Ishikawa (cell line): ENCODE results near the gene MYO1B.

Experiments
- CEBPB ChIP-seq: IDR thresholded peaks from 2 replicates; pipeline ENCODE4 v1.6.1; 2012
- CREB1 ChIP-seq: IDR thresholded peaks from 2 replicates; pipeline ENCODE4 v1.6.1; 2012; ENCODE audit warnings: low read depth
- EGR1 ChIP-seq: IDR thresholded peaks from 2 replicates; pipeline ENCODE4 v1.6.1; 2012
- EP300 ChIP-seq: IDR thresholded peaks from 2 replicates; pipeline ENCODE4 v1.6.1; 2012; ENCODE audit warnings: borderline replicate concordance
- FOXM1 ChIP-seq: IDR thresholded peaks from 2 replicates; pipeline ENCODE4 v1.6.1; 2012; ENCODE audit warnings: low read depth, borderline replicate concordance
- NFIC ChIP-seq: IDR thresholded peaks from 2 replicates; pipeline ENCODE4 v1.6.1; 2012
- REST ChIP-seq: IDR thresholded peaks from 2 replicates; pipeline ENCODE4 v1.6.1; 2012; ENCODE audit warnings: low read depth, mild to moderate bottlenecking
- TAF1 ChIP-seq: IDR thresholded peaks from 2 replicates; pipeline ENCODE4 v1.6.1; 2012; ENCODE audit warnings: low read depth, mild to moderate bottlenecking
- TCF12 ChIP-seq: IDR thresholded peaks from 2 replicates; pipeline ENCODE4 v1.6.1; 2012; ENCODE audit warnings: low read depth
- TEAD4 ChIP-seq: IDR thresholded peaks from 2 replicates; pipeline ENCODE4 v1.6.1; 2012
- YY1 ChIP-seq: IDR thresholded peaks from 2 replicates; pipeline ENCODE4 v1.6.1; 2012; ENCODE audit warnings: low read depth
- ZBTB7A ChIP-seq: IDR thresholded peaks from 2 replicates; pipeline ENCODE4 v1.6.1; 2012; ENCODE audit warnings: low read depth
- TF ChIP-seq, protein P1 (sequence below): IDR thresholded peaks from 2 replicates; pipeline ENCODE4 v1.6.1; 2012
- TF ChIP-seq, protein P2 (sequence below): IDR thresholded peaks from 2 replicates; pipeline ENCODE4 v1.6.1; 2012

MYO1B gene

GRCh38 chr2:191462370-191462769 lies 217.2 kb downstream of the MYO1B start:
- TF ChIP-seq YY1: no peak

GRCh38 chr2:191463790-191464189 lies 218.6 kb downstream of the MYO1B start:
- TF ChIP-seq NFIC: no peak
- no peak for TF ChIP-seq EP300
- no peak for TF ChIP-seq FOXM1
- TF ChIP-seq, protein P1, sequence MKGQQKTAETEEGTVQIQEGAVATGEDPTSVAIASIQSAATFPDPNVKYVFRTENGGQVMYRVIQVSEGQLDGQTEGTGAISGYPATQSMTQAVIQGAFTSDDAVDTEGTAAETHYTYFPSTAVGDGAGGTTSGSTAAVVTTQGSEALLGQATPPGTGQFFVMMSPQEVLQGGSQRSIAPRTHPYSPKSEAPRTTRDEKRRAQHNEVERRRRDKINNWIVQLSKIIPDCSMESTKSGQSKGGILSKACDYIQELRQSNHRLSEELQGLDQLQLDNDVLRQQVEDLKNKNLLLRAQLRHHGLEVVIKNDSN: no peak
- TF ChIP-seq, protein P2, sequence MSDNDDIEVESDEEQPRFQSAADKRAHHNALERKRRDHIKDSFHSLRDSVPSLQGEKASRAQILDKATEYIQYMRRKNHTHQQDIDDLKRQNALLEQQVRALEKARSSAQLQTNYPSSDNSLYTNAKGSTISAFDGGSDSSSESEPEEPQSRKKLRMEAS: no peak

- TF ChIP-seq NFIC: no peak
- TF ChIP-seq TAF1: no peak
- TF ChIP-seq ZBTB7A: no peak
- no peak for TF ChIP-seq CEBPB
- TF ChIP-seq, protein P2: no peak
- TF ChIP-seq YY1: no peak
- TF ChIP-seq FOXM1: no peak
Measured at GRCh38 chr2:191465766-191466420, 220.7 kb downstream of the MYO1B start.

DNA sequence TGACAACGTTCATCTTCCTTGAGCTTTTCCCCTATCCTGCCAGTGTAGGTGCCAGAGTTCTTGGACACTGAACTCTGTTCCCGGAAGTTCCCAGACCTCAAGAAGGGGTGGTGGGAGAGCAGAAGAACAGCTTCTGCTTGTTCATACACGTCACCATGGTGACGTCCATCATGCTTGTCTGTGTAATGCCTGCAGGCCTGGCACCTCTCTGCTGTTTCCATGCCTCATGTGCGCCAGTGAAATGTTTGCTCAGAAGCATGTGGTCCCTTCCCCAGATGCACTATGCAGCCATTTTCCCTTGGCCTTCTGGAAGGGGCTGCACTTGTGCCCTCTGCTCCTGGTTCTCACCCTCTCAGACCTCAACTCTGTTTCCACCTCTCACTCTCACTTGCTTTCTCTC lies 221.9 kb downstream of the MYO1B start:
- no peak for TF ChIP-seq TAF1

DNA sequence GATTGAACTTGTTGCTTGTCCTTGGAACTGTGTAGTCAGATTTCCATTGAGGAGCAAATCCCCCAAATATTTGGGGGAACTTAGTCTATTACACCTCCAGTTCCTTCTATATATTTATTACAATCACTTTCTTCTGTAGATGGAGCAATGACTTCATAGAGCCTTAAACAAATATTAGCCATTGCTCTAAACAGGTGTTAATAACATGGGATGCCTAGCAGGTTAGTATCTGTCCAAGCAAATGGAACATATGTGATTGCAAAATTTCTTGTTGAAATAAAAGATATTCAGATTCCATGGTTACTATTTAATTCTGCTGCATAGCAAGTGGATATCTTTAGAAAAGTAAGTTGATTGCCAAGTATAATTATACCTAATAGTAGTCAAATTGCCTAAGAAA lies 225.1 kb downstream of the MYO1B start:
- TF ChIP-seq TAF1: no peak

DNA sequence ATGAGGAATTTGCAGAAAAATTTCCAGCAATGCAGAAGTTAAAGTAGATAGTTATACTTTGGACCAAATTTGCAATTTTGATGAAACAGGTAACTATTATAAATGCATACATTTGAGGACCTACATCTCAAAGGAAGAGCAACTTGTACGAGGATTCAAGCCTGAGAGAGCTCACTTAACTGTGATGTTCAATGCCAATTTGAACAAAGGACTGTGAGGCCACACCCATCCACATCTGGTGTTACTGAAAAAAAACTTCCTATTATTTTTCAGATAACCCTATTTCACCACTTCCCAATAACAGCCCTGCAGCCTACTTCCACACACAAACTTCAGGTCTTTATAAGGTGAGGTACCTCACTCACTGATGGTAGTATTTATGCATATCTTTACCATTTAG lies 229.3 kb downstream of the MYO1B start:
- TF ChIP-seq EGR1: no peak
- no peak for TF ChIP-seq TAF1
- no peak for TF ChIP-seq ZBTB7A
- TF ChIP-seq EP300: no peak
- no peak for TF ChIP-seq CEBPB
- TF ChIP-seq TCF12: no peak
- TF ChIP-seq, protein P2: no peak
- TF ChIP-seq REST: no peak
- TF ChIP-seq, protein P1: no peak
- no peak for TF ChIP-seq NFIC
- no peak for TF ChIP-seq CREB1
- no peak for TF ChIP-seq TEAD4
